Hematopoietic multipotent progenitor cell treated with erythropoietin and hydrocortisone succinate and interleukin-3 and kit ligand, for 8 days (in vitro differentiated cells): ENCODE results near the gene TMEM218.

Experiments
- DNase-seq: peaks from one replicate; pipeline ENCODE4 v3.0.0-alpha.2; 2015

Gene TMEM218

GRCh38 chr11:125111343-125112207 lies at the start of gene TMEM218:
Gene TMEM218, minus strand, starts transcription at chr11:125111626. Its CDS starts 9,385 bp downstream, at chr11:125102241.
- DNase-seq = peak; percentile 99

- DNase-seq = no peak
Measured at GRCh38 chr11:125157953-125158680, 46.7 kb upstream of the TMEM218 start.

GRCh38 chr11:125157118-125157733 lies 45.8 kb upstream of the TMEM218 start:
- no peak for DNase-seq

GRCh38 chr11:125156346-125157117 lies 45.1 kb upstream of the TMEM218 start:
- DNase-seq = no peak

- DNase-seq = no peak
Measured at GRCh38 chr11:125155767-125156166, 44.3 kb upstream of the TMEM218 start.

GRCh38 chr11:125155100-125155444 lies 43.6 kb upstream of the TMEM218 start:
- DNase-seq = no peak

- DNase-seq = no peak
Measured at GRCh38 chr11:125154378-125155099, 43.1 kb upstream of the TMEM218 start.

- DNase-seq = no peak
Measured at GRCh38 chr11:125153837-125154236, 42.4 kb upstream of the TMEM218 start.

GRCh38 chr11:125148743-125149142 lies 37.3 kb upstream of the TMEM218 start:
- DNase-seq = no peak

- DNase-seq = no peak
Measured at GRCh38 chr11:125148011-125148410, 36.6 kb upstream of the TMEM218 start.

GRCh38 chr11:125147280-125147679 lies 35.9 kb upstream of the TMEM218 start:
- DNase-seq = no peak

GRCh38 chr11:125146232-125146631 lies 34.8 kb upstream of the TMEM218 start:
- no peak for DNase-seq

- peak; percentile 27 for DNase-seq
Measured at GRCh38 chr11:125141686-125142535, 30.5 kb upstream of the TMEM218 start.

GRCh38 chr11:125141178-125141577 lies 29.8 kb upstream of the TMEM218 start:
- DNase-seq = no peak

- DNase-seq = no peak
Measured at GRCh38 chr11:125140233-125140632, 28.8 kb upstream of the TMEM218 start.

GRCh38 chr11:125139778-125140177 lies 28.4 kb upstream of the TMEM218 start:
- no peak for DNase-seq

GRCh38 chr11:125138966-125139365 lies 27.5 kb upstream of the TMEM218 start:
- no peak for DNase-seq

GRCh38 chr11:125136001-125136400 lies 24.6 kb upstream of the TMEM218 start:
- DNase-seq = no peak

- DNase-seq = no peak
Measured at GRCh38 chr11:125132596-125132995, 21.2 kb upstream of the TMEM218 start.

GRCh38 chr11:125132071-125132470 lies 20.6 kb upstream of the TMEM218 start:
- DNase-seq = no peak

- no peak for DNase-seq
Measured at GRCh38 chr11:125129316-125129993, 18.0 kb upstream of the TMEM218 start.
